GM19452 (cell line): ENCODE data around the gene CLPSL1.

ENCODE experiments used
- ATAC-seq: cut with Tn5 transposase; IDR thresholded peaks from one replicate; pipeline ENCODE4 v1.9.1; 2021; ENCODE audit not compliant: unreplicated experiment

CLPSL1 gene

DNA sequence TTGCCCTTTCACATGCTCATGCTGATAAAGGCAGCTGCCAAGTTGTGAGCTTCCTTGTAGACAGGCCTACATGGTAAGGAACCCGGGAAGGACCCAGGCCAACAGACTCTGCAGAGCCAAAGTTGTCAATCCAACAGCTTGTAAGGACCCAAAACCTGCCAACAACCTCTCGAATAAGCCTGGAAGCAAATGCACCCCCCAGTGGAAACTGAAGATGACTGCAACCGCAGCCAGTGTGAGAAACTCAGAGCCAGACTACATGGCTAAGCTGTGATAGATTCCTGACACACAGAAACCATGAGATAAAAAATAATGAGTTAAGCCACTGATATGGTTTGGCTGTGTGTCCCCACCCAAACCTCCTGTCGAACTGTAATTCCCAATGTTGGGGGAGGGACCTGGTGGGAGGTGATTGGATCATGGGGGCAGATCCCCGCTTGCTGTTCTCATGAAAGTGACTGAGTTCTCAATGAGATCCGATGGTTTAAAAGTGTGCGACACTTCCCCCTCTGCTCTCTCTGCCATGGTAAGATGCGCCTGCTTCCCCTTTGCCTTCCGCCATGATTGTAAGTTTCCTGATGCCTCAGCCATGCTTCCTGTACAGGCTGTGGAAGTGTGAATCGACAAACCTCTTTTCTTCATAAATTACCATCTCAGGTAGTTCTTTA lies 23.2 kb upstream of the CLPSL1 start:
- ATAC-seq, result no peak

DNA sequence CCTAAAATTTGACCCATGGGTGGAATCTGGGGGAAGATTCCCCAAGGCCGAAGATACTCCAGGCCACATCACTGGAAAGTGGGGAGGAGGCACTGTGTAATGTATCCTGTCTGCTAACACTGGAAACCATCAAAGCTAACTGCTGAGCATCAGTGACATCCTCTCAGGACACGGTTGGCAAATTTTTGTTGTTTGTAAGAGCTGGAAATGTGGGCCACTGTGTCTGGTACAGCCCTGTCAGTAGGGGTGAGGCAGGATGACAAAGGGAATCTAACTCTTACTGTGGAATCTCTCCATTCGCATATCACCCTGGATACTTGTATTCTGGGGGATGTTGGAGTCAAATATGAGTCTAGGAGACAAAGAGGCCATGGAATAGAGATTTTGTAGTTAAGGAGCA lies 21.4 kb upstream of the CLPSL1 start:
- ATAC-seq, result no peak

DNA sequence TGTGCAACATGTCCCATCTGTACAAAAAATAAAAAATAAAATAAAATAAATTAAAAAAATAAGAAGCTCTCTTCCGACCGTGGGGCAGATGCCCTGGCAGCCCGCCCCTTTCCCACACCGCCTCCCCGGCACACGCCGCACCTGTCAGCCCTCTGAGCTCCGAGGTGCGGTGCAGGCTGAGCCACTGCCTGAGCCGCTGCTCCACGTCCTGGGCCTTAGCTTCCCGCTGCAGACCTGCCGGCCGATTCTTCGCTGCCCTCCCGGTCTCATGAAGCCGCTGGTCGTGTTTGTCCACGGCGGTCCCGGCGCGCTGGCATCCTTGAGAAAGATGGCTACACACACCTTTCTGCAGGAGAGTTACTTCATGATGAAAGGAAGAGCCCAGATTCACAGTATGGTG lies 15.1 kb upstream of the CLPSL1 start:
- no peak for ATAC-seq

DNA sequence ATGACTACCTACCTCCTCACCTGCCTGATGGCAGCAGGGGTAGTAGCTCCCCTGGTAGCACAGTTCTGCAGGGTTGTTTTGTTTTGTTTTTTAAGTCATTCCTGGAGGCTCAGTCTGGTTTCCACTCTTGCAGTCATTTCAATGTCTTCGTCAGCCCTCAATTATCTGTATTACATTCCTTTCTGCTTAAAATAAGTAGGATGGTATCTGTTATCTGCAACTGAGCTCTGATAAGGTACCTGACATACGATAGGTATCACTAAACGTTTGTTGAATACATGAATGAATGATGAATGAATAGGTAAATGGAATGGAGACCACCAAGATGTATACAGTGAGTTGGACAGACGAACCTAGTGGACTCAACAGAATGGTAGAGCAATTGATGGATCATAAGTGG lies 11.6 kb upstream of the CLPSL1 start:
- ATAC-seq, result no peak

DNA sequence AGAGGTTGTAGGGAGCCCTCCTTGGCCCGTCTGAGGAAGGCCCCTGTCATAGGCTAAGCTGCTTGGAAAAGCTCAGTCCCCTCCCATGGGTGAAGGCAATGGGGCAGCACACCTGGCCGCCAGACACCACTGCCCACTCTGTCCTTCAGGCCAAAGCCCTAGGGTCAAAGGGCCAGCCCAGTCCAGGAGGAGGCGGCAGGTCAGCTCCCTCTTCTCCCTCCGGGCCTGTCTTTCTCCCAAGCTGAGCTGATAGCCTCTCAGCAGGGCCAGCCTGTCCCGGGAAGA lies 9.5 kb upstream of the CLPSL1 start:
- no peak for ATAC-seq

DNA sequence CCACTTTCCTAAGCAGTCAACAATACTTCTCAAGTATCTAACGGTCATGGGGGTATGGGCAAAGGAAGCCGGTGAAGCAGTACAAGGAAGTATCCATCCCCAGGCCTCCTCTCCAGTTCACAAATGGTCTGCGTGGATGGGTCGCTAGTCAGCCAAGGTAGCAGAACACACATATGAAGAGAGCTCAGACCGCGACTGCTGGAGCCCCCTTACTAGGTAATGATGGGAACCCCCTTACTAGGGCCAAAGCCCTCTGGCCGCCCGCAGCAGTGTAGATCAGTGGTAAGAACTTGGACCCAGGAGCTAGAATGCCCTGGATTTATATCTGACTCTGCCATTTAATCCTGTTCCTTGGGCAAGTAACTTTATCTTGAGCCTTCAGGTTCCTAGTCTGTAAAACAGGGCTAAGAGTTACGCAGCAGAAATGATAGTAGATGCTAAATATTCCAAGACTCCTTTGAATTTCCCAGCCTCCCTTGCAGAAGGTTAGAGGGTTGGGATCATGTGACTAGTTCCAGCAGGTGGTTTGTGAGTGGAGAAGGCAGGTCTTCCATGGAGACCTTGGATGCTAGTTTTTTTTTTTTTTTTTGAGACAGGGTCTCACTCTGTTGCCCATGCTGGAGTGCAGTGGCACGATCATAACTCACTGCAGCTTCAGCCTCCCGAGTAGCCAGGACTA lies 6.6 kb upstream of the CLPSL1 start:
- ATAC-seq, result no peak

DNA sequence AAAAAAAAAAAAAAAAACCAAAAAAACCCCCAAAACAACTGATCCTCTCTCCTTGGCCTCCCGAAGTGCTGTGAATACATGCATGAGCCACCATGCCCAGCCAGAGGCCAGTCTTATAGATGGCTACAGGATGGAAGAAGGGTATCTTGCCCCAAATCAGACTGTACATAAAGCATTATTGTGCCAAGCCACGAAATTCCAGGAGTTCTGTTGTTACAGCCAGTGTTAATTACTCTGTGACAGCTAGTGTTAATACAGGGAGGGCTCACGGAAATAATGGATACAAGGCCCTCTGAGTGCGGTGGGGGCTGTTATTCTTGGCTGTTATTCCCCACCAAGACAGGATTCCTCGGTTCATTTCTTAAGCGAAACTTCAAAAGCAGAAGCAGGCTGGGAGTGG lies 5.8 kb upstream of the CLPSL1 start:
- no peak for ATAC-seq

DNA sequence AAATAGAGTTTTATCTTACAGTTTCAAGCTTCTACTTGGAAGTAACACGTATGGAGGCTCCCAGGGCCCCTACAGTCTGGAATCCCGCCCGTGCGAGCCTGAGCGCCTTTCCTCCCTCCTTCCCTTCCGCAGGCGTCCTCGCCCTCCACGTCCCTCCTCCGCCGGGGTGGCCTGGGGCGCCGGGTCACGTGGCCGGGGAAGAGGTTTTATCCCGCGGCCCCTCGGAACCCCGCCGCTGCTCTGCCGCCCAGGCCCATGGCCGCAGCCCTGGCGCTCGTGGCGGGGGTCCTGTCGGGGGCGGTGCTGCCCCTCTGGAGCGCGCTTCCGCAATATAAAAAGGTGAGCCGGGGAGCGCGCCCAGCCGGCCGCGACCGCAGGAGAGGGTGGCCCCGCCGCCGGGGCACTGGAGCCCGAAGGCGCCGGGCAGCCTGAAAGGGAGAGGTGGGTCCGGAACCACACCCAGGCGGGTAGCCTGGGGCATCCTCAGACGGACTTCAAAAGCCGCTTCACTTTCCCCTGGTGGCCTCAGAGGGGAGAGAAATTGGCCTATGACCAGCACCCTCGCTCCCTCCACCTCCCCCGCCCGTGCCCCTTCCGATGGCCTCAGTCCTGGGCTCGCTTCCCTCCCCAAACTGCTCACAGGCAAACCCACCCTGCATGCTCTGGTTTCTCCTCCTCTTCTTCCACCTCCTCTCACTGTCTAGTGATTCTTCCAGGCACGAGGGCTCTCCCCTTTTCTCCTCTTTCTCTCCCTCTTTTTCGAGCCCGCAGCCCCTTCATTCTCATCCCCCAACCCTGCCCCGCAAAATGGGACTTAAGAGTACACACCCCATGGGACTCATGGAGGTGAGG lies 4.2 kb upstream of the CLPSL1 start, which contains the start of gene CLPSL2:
Gene CLPSL2 (plus strand): TSS at position 235 of the 852 bp plus-strand sequence. CDS start 21 bp downstream, at position 256.
- ATAC-seq, result no peak

DNA sequence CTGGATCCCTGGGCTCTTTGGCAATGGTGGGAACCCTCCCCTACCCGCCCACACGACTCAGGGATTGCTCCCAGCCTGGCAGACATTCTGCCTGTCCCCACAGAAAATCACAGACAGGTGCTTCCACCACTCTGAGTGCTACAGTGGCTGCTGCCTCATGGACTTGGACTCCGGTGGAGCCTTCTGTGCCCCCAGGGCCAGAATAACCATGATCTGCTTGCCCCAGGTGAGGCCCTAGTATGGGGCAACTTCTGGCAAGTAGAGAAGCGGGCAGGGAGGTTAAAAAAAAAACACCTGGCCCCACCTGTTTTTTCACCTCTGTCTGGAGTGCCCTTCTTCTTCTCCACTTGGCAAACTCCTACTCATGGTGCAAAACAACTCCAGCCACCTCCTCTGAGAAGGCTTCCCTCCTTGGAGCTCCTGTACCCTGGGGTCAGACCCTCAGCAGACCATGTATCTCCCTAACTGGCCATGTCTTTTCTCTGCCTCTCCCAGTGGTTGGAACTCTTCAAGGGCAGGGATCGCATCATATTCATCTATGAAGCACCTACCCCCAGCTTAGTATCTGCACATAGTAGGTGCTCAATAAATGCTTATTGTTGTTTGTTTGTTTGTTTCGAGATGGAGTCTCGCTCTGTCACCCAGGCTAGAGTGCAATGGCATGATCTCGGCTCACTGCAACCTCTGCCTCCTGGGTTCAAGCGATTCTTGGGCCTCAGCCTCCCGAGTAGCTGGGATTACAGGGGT lies 3.3 kb upstream of the CLPSL1 start:
- no peak for ATAC-seq

DNA sequence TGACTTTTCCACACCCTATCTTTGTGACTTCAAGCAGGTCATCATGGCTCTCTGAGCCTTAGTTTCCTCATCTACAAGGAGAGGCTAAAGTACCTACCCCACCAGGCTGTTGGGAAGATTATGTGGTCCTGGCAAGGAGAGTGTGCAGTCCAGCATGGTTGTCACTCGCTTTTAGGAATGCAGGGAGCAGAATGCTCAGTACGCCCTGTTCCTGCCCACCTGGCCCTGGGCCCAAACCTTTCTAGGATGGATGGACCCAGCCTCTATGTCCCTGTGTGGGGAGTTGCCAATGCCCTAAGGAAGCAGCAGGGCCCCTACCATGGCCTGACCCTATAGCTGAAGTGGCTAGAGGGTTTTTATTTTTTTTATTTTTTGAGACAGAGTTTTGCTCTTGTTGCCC lies 2.4 kb upstream of the CLPSL1 start:
- ATAC-seq, result no peak

DNA sequence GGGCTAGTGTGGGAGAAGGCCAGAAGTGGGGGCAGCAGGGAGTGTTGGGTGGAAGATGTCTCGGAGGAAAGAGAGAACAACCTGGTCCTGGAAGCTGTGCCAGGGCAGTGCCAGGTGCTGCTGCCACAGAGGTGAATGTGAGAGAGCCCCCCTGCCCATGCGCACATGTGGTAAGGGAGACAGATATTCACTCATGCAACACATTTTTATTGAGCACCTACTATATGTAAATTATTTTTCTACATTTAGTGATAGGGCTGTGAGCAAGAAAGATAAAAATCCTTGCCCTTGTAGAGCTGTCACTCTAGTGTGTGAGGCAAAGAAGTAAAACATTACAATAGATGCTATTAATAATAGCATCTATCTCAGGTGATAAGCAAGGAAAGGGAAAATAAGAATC lies 471 bp downstream of the CLPSL1 start:
- no peak for ATAC-seq

DNA sequence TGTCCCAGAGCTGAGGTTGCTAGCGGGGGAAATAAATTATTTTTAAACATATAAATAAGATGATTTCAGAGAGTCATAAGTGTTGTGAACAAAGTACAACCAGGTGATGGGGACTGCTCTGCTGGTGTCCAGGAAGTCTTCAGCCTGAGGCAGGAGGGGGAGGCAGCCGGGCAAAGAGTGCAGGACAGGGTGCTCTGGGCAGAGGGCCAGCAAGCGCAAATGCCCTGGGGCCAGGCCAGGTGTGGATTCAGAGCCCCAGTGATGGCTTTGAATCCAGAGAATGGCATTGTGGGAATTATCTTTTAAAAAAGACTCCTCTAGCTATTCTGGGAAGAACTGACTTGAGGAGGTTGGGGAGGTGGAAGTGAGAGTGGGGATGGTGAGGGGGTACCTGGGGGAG lies 1.6 kb downstream of the CLPSL1 start:
- no peak for ATAC-seq

DNA sequence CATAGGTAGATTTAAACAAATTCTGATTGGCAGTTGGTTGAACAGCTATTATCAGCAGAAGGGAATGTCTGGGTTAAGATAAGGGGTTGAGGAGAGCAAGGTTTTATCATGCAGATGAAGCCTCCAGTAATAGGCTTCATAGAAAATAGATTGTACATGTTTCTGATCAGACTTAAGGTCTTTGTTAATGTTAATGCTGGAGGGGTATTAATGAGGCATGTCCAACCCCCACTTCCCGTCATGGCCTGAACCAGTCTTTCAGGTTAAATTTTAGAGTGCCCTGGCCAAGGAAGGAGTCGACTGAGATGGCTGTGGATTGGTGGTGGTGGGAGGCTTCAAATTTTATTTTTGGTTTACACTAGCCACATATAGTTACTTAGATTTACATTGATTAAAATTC lies 3.4 kb downstream of the CLPSL1 start:
- ATAC-seq, result no peak

DNA sequence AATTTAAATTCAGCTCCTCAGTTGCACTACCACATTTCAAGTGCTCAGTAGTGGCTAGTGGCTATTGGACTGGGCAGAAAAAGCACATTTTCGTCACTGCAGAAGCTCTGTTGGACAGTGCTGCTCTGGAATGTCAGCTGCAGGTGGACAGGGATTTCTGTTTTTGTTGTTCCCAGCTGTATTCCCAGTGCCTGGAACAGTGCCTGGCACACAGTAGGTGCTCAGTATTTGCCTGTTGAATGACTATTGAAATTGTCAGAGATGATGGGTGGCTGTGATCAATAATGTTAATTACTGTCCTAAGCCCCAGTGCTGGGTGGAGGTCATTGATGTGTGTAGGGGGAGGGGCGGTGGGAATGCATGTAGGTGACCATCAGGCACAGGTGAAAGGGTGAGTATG lies 5.5 kb downstream of the CLPSL1 start:
- no peak for ATAC-seq

DNA sequence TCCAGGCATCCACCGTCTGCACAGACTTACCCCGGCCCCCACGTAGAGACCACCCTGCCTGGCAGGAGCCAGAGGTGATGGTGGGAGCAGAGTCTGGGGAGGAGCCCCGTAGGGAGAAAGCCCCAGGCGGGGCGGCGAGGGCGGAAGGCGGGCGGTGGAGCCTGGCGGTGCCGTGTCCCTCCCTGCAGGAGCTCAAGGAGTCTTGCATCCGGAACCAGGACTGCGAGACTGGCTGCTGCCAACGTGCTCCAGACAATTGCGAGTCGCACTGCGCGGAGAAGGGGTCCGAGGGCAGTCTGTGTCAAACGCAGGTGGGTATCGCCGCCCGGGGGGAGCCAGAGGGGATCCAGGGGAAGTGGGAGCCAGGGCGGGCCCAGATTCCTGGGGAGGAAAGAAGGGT lies 6.0 kb downstream of the CLPSL1 start:
- ATAC-seq, result no peak

DNA sequence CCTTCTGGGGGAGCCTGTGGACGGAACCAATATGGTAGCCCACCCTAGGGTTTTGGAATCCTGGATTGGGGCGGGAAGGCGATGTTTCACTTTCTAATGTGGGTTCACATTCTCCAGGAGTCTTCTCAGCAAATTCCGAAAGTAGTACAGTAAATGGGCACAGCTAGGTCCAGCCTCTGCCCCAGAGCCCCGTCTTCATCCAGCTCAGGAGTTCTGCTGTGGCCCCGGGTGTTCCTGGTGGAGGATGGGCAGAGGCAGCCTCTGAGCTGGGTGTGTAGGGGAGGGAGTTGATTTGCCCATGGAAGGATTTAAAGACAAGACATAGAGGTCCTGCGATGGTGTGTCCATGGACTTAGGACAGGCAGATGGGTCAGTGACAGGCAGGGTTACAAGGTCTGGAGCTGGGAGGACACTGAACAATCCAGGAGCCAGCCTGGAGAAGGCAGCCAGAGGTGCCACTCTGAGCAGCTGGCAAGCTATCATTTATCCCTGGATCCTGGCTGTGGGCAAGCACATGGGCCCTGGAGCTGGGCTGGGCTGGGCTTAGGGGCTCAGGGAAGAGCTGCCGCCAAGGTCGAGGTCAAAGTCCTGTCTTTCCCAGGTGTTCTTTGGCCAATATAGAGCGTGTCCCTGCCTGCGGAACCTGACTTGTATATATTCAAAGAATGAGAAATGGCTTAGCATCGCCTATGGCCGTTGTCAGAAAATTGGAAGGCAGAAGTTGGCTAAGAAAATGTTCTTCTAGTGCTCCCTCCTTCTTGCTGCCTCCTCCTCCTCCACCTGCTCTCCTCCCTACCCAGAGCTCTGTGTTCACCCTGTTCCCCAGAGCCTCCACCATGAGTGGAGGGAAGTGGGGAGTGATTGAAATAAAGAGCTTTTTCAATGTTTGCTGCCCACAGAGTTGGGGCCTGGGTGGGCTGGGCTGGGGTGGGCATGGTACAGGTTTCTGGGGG lies 6.7 kb downstream of the CLPSL1 start:
- ATAC-seq, result no peak

DNA sequence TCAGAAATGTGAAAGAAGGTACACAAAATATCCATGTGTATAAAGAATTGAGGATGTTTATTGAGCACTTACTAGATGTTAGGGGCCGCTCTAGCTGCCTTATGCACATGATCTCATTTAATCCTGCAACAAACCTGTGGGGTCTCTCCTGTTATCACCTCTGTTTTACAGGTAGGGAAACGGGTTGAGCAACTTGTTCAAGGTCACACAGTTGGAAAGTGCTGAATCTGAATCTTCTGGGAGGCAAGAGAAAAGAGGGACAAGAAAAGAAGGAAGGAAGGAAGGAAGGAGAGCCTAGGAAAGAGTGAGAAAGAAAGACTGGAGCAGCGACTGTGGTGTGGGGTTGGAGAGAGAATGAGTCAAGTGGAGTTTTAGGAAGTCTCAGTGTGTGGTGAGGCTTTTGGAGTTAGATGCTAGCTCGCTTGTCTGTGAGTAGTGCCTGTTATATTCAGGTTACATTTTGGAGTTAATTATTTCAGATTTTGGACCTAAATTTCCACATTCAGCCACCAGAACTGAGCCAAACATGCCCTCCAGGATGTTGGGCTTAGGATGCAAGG lies 7.7 kb downstream of the CLPSL1 start:
- no peak for ATAC-seq

DNA sequence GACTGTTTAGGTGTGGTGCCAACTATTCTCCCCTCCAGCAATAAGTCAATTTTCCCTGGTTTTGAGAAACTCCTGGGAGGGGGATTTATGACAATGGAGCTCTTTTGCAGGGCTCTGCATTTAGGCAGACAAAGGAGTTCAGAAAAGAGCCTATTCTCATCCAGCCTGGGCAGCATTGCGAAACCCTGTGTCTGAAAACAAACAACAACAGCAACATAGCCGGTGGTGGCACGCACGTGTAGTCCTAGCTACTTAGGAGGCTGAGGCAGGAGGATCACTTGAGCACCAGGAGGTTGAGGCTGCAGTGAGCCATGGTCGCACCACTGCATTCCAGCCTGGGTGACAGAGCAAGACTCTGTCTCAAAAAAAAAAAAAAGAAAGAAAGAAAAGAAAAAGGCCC lies 9.9 kb downstream of the CLPSL1 start:
- no peak for ATAC-seq

DNA sequence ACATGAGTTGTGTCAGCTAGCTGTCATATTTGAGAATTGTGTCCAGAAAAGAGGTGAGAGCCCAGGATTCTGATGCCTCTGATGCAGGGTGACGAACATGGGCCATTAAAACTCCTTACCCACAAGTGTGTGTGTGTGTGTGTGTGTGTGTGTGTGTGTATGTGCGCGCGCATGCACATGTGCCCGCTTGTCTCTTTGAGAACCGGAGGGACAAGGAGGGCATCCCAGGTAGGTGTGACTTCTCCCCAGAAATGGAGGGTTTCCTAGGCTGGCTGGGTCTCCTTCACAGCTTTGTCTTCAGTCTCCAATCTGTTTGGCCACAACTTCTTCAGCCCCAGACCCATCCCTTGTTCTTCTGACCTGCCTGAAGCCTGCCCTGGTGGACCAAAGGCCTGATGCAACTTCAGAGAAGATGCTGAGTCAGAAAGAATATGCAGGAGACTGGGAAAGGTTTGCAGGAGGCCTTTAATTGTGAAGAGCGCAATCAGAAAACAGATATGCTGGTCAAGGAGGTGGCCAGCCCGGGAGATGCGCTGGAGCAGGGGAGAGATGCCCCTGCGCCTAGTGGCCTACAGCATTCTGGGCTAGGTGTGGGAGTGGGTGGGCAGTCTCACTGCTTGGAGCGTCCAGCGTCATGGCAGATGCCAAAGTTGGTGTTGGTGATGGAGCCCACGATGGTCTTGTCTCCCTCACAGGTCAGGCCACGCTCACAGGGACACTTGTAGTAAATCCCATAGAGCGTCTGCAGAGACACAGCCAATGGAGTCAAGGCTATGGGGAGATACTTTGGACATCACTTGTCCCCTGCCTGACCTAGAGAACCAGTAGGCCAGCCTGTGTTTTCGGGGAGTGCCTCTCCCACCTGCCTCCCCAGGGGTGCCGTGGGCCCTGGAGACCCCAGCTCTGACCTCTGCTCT lies 14.0 kb downstream of the CLPSL1 start:
- ATAC-seq, result no peak
